Activated T-helper 2 cell treated with anti-CD3 and anti-CD28 coated beads, Interferon-gamma antibody, Interleukin-2, Interleukin-4, amounts not matched to agents 10 μg/mL and 5 μg/mL and 100 μg/mL, durations not matched to agents 14 hours and 24 hours and 36 hours (primary cell): ENCODE measurements around the gene RNF168. TPM values are rescaled to one million over a fixed set of nuclear protein-coding genes. Genes with fewer than 3 reads are reported as not detected.
"Not testable (repeated sequence)": the region's sequence is repeated elsewhere in the genome, so short reads cannot be mapped to it uniquely, and the experiment has no call there.

ENCODE experiments used
- DNase-seq: peaks from one replicate; pipeline ENCODE4 v3.0.0; 2021; ENCODE audit warnings: low spot score
- H3K27ac Mint-ChIP-seq: one replicate; pipeline ENCODE4 v1.8.0; 2021; ENCODE audit warnings: mixed read lengths
- H3K27me3 Mint-ChIP-seq: one replicate; pipeline ENCODE4 v1.8.0; 2021; ENCODE audit warnings: low read depth, mixed read lengths
- H3K36me3 Mint-ChIP-seq: one replicate; pipeline ENCODE4 v1.8.0; 2021; ENCODE audit warnings: low read depth, mixed read lengths
- H3K4me1 Mint-ChIP-seq: one replicate; pipeline ENCODE4 v1.8.0; 2021; ENCODE audit warnings: low read depth, mixed read lengths
- H3K4me3 Mint-ChIP-seq: one replicate; pipeline ENCODE4 v1.8.0; 2021; ENCODE audit warnings: low read depth, mild to moderate bottlenecking, moderate library complexity, mixed read lengths
- H3K9me3 Mint-ChIP-seq: one replicate; pipeline ENCODE4 v1.8.0; 2021; ENCODE audit warnings: mixed read lengths
- intact Hi-C: fragments of 100-400 bp; cut with micrococcal nuclease; formaldehyde crosslinking; loops from one replicate; pipeline ENCODE4 v1.15.1; 2023
- total RNA-seq: library from RNA; stranded (reverse); gene quantifications from 2 replicates; pipeline ENCODE4 v1.2.3, GENCODE V29; 2022

The RNF168 gene, protein sequence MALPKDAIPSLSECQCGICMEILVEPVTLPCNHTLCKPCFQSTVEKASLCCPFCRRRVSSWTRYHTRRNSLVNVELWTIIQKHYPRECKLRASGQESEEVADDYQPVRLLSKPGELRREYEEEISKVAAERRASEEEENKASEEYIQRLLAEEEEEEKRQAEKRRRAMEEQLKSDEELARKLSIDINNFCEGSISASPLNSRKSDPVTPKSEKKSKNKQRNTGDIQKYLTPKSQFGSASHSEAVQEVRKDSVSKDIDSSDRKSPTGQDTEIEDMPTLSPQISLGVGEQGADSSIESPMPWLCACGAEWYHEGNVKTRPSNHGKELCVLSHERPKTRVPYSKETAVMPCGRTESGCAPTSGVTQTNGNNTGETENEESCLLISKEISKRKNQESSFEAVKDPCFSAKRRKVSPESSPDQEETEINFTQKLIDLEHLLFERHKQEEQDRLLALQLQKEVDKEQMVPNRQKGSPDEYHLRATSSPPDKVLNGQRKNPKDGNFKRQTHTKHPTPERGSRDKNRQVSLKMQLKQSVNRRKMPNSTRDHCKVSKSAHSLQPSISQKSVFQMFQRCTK
- 36.3 and 37.2 TPM in 2 replicates for total RNA-seq

GRCh38 chr3:196503196-196504076 is at the start of gene RNF168:
RNF168 (minus strand) TSS chr3:196503768; CDS start chr3:196503173, 595 bp downstream.
- Mint-ChIP-seq H3K4me3 (peak within 1 kb of the TSS; percentile 99), H3K4me1 (peaks cover 24% of the 10 kb centered on the region), H3K9me3 (peaks cover 14% of the 10 kb centered on the region), H3K36me3 (peaks cover 55% of the 10 kb centered on the region), H3K27ac (peak within 1 kb of the TSS; percentile 100), H3K27me3 (no peaks in the 10 kb centered on the region)
- intact Hi-C loops, result loop anchor here (1.0 to 5.0 kb wide), 6 partner anchors 24 to 321 kb away; partner anchors contain the start of genes DYNLT2B, FBXO45 and WDR53
- peak; percentile 91 for DNase-seq

GRCh38 chr3:196552253-196552652 is 48.7 kb upstream of the RNF168 start:
- no peaks in the 10 kb centered on the region for H3K27me3 Mint-ChIP-seq
- no peak overlapping the region for H3K4me3 Mint-ChIP-seq
- no peak for DNase-seq
- H3K36me3 Mint-ChIP-seq, result peaks cover 45% of the 10 kb centered on the region
- no peak overlapping the region for H3K27ac Mint-ChIP-seq
- peaks cover 10% of the 10 kb centered on the region for H3K4me1 Mint-ChIP-seq
- intact Hi-C loops, result no loop called here
- peaks cover 29% of the 10 kb centered on the region for H3K9me3 Mint-ChIP-seq

DNA sequence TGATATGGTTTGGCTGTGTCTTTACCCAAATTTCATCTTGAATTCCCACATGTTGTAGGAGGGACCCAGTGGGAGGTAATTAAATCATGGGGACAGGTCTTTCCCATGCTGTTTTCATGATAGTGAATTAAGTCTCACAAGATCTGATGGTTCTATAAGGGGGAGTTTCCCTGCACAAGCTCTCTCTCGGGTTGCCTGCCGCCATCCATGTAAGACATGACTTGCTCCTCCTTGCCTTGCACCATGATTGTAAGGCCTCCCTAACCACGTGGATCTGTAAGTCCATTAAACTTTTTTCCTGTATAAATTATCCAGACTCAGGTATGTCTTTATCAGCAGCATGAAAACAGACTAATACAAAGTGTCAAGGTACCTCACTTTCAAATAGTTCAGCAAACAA is 46.6 kb upstream of the RNF168 start:
- H3K4me1 Mint-ChIP-seq, H3K4me3 Mint-ChIP-seq, H3K27me3 Mint-ChIP-seq, DNase-seq, H3K27ac Mint-ChIP-seq, intact Hi-C loops: not testable (repeated sequence)
- Mint-ChIP-seq H3K36me3 (peaks cover 39% of the 10 kb centered on the region), H3K9me3 (peaks cover 31% of the 10 kb centered on the region)

GRCh38 chr3:196549312-196549711 is 45.7 kb upstream of the RNF168 start:
- H3K4me1 Mint-ChIP-seq, H3K27ac Mint-ChIP-seq, H3K4me3 Mint-ChIP-seq, intact Hi-C loops, DNase-seq, H3K27me3 Mint-ChIP-seq: not testable (repeated sequence)
- H3K36me3 Mint-ChIP-seq, result peaks cover 30% of the 10 kb centered on the region
- H3K9me3 Mint-ChIP-seq, result peaks cover 31% of the 10 kb centered on the region

- Mint-ChIP-seq H3K27me3 (peaks cover 4% of the 10 kb centered on the region), H3K36me3 (peaks cover 22% of the 10 kb centered on the region), H3K4me1 (peaks cover 2% of the 10 kb centered on the region), H3K27ac (no peak overlapping the region), H3K9me3 (peaks cover 31% of the 10 kb centered on the region), H3K4me3 (no peak overlapping the region)
- no peak for DNase-seq
- intact Hi-C loops, result no loop called here
Measured at GRCh38 chr3:196547067-196547466, 43.5 kb upstream of the RNF168 start.

DNA sequence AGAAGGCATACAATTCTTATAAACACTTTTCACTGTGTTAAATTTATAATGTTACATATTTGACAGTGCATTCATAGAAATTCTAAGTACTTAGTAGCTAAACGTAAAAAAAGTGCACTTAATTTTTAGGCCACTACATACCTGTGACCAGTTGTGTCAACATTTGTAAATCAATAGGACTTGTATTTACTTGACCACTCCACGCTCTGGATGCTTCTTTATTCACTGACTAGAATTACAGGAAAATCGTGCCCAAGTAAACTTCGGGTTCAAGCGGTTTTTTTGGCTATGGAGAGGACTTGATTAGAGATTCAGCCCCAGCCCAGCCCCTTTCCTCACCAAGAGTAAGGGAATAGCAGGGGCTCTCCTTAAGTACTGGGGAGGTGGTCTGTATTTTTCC is 43.0 kb upstream of the RNF168 start:
- Mint-ChIP-seq H3K36me3 (peaks cover 19% of the 10 kb centered on the region), H3K4me3 (no peak overlapping the region), H3K4me1 (peaks cover under 1% of the 10 kb centered on the region), H3K9me3 (peaks cover 28% of the 10 kb centered on the region), H3K27me3 (peaks cover 4% of the 10 kb centered on the region), H3K27ac (no peak overlapping the region)
- intact Hi-C loops, result no loop called here
- no peak for DNase-seq

DNA sequence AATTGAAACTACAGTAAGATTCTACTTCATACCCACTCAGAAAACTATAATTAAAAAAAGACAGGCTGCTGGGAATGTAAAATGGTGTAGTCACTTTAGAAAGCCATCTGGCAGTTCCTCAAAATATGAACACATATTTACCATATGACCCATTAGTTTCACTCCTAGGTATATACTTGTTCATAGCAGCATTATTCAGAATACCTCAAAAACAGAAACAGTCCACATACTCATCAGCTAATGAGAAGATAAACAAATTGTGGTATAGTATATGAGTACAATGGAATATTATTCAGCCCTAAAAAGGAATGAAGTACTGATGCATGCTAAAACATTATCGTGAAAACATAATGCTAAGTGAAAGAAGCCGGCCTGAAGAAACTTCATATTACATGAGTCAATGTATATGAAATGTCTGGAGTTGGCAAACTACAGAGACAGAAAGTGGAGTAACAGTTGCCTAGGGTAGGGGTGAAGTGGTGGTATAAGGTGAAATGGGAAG is 41.0 kb upstream of the RNF168 start:
- Mint-ChIP-seq H3K4me1 (peaks cover 1% of the 10 kb centered on the region), H3K27ac (no peak overlapping the region), H3K4me3 (no peak overlapping the region), H3K9me3 (peaks cover 16% of the 10 kb centered on the region), H3K27me3 (peaks cover 4% of the 10 kb centered on the region), H3K36me3 (peaks cover 9% of the 10 kb centered on the region)
- DNase-seq, result no peak
- intact Hi-C loops, result no loop called here

GRCh38 chr3:196541684-196542445 is 38.3 kb upstream of the RNF168 start:
- Mint-ChIP-seq H3K27ac (no peak overlapping the region), H3K4me3 (no peak overlapping the region), H3K36me3 (no peaks in the 10 kb centered on the region), H3K9me3 (no peaks in the 10 kb centered on the region), H3K4me1 (peaks cover 7% of the 10 kb centered on the region), H3K27me3 (peaks cover 4% of the 10 kb centered on the region)
- intact Hi-C loops, result no loop called here
- no peak for DNase-seq

- Mint-ChIP-seq H3K4me3 (no peak overlapping the region), H3K27ac (no peak overlapping the region), H3K4me1 (peaks cover 9% of the 10 kb centered on the region), H3K27me3 (no peaks in the 10 kb centered on the region), H3K9me3 (no peaks in the 10 kb centered on the region), H3K36me3 (no peaks in the 10 kb centered on the region)
- intact Hi-C loops, result loop anchor here (2.0 to 10.0 kb wide), 3 partner anchors 70 to 427 kb away; partner anchors contain the start of gene PIGZ
- DNase-seq, result peak; percentile 40
Measured at GRCh38 chr3:196537319-196537984, 33.9 kb upstream of the RNF168 start.

DNA sequence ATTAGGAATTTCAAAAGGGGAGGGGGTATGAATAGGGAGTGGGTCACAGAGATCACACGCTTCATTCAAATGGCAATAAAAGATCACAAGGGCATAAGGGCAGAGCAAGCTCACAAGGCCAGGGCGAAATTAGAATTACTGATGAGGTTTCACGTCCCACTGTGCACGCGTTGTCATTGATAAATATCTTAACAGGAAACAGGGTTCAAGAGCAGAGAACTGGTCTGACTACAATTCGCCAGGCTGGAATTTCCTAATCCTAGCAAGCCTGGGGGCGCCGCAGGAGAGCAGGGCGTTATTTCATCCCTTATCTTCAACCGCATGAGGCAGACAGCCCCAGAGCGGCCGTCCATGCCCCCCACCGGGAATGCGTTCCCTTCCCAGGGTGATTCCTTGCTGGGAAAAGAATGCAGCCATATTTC is 29.7 kb upstream of the RNF168 start:
- H3K4me1 Mint-ChIP-seq, result peaks cover 14% of the 10 kb centered on the region
- H3K9me3 Mint-ChIP-seq, result peaks cover 12% of the 10 kb centered on the region
- peaks cover 7% of the 10 kb centered on the region for H3K36me3 Mint-ChIP-seq
- H3K27ac Mint-ChIP-seq, result no peak overlapping the region
- intact Hi-C loops, result loop anchor here (10.0 kb wide), 1 partner anchor 432 kb away; the partner anchor contains the start of gene PIGZ
- no peak overlapping the region for H3K4me3 Mint-ChIP-seq
- no peak for DNase-seq
- H3K27me3 Mint-ChIP-seq, result no peaks in the 10 kb centered on the region

- Mint-ChIP-seq H3K27ac (no peak overlapping the region), H3K36me3 (peaks cover 7% of the 10 kb centered on the region), H3K4me1 (peaks cover 12% of the 10 kb centered on the region), H3K27me3 (no peaks in the 10 kb centered on the region), H3K4me3 (no peak overlapping the region), H3K9me3 (peaks cover 12% of the 10 kb centered on the region)
- intact Hi-C loops, result loop anchor here (10.0 kb wide), 1 partner anchor 433 kb away; the partner anchor contains the start of gene PIGZ
- no peak for DNase-seq
Measured at GRCh38 chr3:196531418-196531817, 27.9 kb upstream of the RNF168 start.
